ENCODE results near the gene RABEP1. TPM values are rescaled to one million over a fixed set of nuclear protein-coding genes. Genes with fewer than 3 reads are reported as not detected.

The RABEP1 gene
- total RNA-seq, 1 experiment from 2014 or later = 71.3 TPM

- ChIA-PET POLR2A (ENCODE audit: low non-redundant PET) (no interaction called here), CTCF (interaction anchor here (1.0 kb wide), 1 partner anchor 14 kb away, joined by 4 read pairs; the partner anchor contains the start of gene C1QBP)
- intact Hi-C loops (cut with micrococcal nuclease; ENCODE audit: unreplicated experiment) = no loop called here
- DNase-seq (ENCODE audit: low spot score) = no peak
- no peak overlapping the region for H3K27ac ChIP-seq (ENCODE audit: low read depth, low read length, poor library complexity, severe bottlenecking)
- peaks cover 85% of the 10 kb centered on the region for H3K36me3 ChIP-seq (ENCODE audit: insufficient read depth, low read length, poor library complexity, severe bottlenecking)
- H3K9me3 ChIP-seq (ENCODE audit: low read depth, low read length, poor library complexity, severe bottlenecking) = no peaks in the 10 kb centered on the region
- peaks cover 7% of the 10 kb centered on the region for H3K4me1 ChIP-seq (ENCODE audit: insufficient read depth, low read length, poor library complexity, severe bottlenecking)
- no peaks in the 10 kb centered on the region for H3K27me3 ChIP-seq (replicated peaks; ENCODE audit: insufficient read depth, low read depth, low read length, poor library complexity)
- no TSS peak for BruUV-seq (replicated peaks)
- TF ChIP-seq EZH2 (IDR thresholded peaks at IDR 0.05; ENCODE audit: borderline replicate concordance, low read depth, low read length, poor library complexity, severe bottlenecking) (no peak), CTCF (conservative IDR thresholded peaks at IDR 0.05; ENCODE audit: low read depth, low read length) (no peak)
- no peak overlapping the region for H3K4me3 ChIP-seq (ENCODE audit: low read depth, low read length, poor library complexity, severe bottlenecking)
Measured at GRCh38 chr17:5424909-5425308, 142.8 kb downstream of the RABEP1 start.

- Histone ChIP-seq H3K9me3 (ENCODE audit: low read depth, low read length, poor library complexity, severe bottlenecking) (no peaks in the 10 kb centered on the region), H3K27me3 (replicated peaks; ENCODE audit: insufficient read depth, low read depth, low read length, poor library complexity) (no peaks in the 10 kb centered on the region), H3K4me3 (ENCODE audit: low read depth, low read length, poor library complexity, severe bottlenecking) (no peak overlapping the region), H3K4me1 (ENCODE audit: insufficient read depth, low read length, poor library complexity, severe bottlenecking) (peaks cover 7% of the 10 kb centered on the region), H3K27ac (ENCODE audit: low read depth, low read length, poor library complexity, severe bottlenecking) (no peak overlapping the region), H3K36me3 (ENCODE audit: insufficient read depth, low read length, poor library complexity, severe bottlenecking) (peaks cover 94% of the 10 kb centered on the region)
- TF ChIP-seq CTCF (conservative IDR thresholded peaks at IDR 0.05; ENCODE audit: low read depth, low read length) (no peak), EZH2 (IDR thresholded peaks at IDR 0.05; ENCODE audit: borderline replicate concordance, low read depth, low read length, poor library complexity, severe bottlenecking) (no peak)
- ChIA-PET POLR2A (ENCODE audit: low non-redundant PET) (no interaction called here), CTCF (no interaction called here)
- intact Hi-C loops (cut with micrococcal nuclease; ENCODE audit: unreplicated experiment) = no loop called here
- no peak for DNase-seq (ENCODE audit: low spot score)
- no TSS peak for BruUV-seq (replicated peaks)
Measured at GRCh38 chr17:5425826-5426225, 143.7 kb downstream of the RABEP1 start.

GRCh38 chr17:5429191-5429887, 147.3 kb downstream of the RABEP1 start:
- H3K9me3 ChIP-seq (ENCODE audit: low read depth, low read length, poor library complexity, severe bottlenecking) = no peaks in the 10 kb centered on the region
- no peaks in the 10 kb centered on the region for H3K4me1 ChIP-seq (ENCODE audit: insufficient read depth, low read length, poor library complexity, severe bottlenecking)
- no TSS peak for BruUV-seq (replicated peaks)
- no peak overlapping the region for H3K4me3 ChIP-seq (ENCODE audit: low read depth, low read length, poor library complexity, severe bottlenecking)
- POLR2A ChIA-PET (ENCODE audit: low non-redundant PET) = no interaction called here
- H3K36me3 ChIP-seq (ENCODE audit: insufficient read depth, low read length, poor library complexity, severe bottlenecking) = peaks cover 97% of the 10 kb centered on the region
- no peaks in the 10 kb centered on the region for H3K27me3 ChIP-seq (replicated peaks; ENCODE audit: insufficient read depth, low read depth, low read length, poor library complexity)
- no peak for DNase-seq (ENCODE audit: low spot score)
- no peak for TF ChIP-seq EZH2 (IDR thresholded peaks at IDR 0.05; ENCODE audit: borderline replicate concordance, low read depth, low read length, poor library complexity, severe bottlenecking)
- no peak for TF ChIP-seq CTCF (conservative IDR thresholded peaks at IDR 0.05; ENCODE audit: low read depth, low read length)
- intact Hi-C loops (cut with micrococcal nuclease; ENCODE audit: unreplicated experiment) = no loop called here
- CTCF ChIA-PET = interaction anchor here (0.8 kb wide), 1 partner anchor 10 kb away, joined by 3 read pairs; the partner anchor contains the start of gene C1QBP
- peak overlapping the region; percentile 21 for H3K27ac ChIP-seq (ENCODE audit: low read depth, low read length, poor library complexity, severe bottlenecking)

Data from A673 (cell line).